ENCODE results near the gene APOBEC3G.
A peak's percentile ranks its signal among the peaks of the same experiment; 100 is the strongest.
"Not testable (repeated sequence)": the region's sequence is repeated elsewhere in the genome, so short reads cannot be mapped to it uniquely, and the experiment has no call there.

Gene APOBEC3G

GRCh38 chr22:39077026-39077840 is at the start of gene APOBEC3G:
Gene APOBEC3G (plus strand): TSS chr22:39077275. CDS start chr22:39077362, 87 bp downstream.
- peak; percentile 19 for DNase-seq

- no peak for DNase-seq
These were observed 49.4 kb upstream of the APOBEC3G start for GRCh38 chr22:39027717-39028116.

- DNase-seq, result no peak
These were observed 48.8 kb upstream of the APOBEC3G start for GRCh38 chr22:39028281-39028680.

GRCh38 chr22:39029227-39029626 is 47.8 kb upstream of the APOBEC3G start:
- DNase-seq, result no peak

- DNase-seq, result no peak
These were observed 46.4 kb upstream of the APOBEC3G start for GRCh38 chr22:39030705-39031104.

GRCh38 chr22:39031434-39032295 is 45.4 kb upstream of the APOBEC3G start:
- DNase-seq, result not testable (repeated sequence)

- DNase-seq, result not testable (repeated sequence)
These were observed 40.0 kb upstream of the APOBEC3G start for GRCh38 chr22:39037071-39037470.

GRCh38 chr22:39039306-39040126 is 37.6 kb upstream of the APOBEC3G start:
- no peak for DNase-seq

- DNase-seq, result not testable (repeated sequence)
These were observed 36.9 kb upstream of the APOBEC3G start for GRCh38 chr22:39040155-39040537.

GRCh38 chr22:39040538-39041296 is 36.4 kb upstream of the APOBEC3G start, which contains the start of gene APOBEC3F:
Gene APOBEC3F (plus strand): TSS chr22:39040864. CDS start chr22:39040961, 97 bp downstream.
- peak; percentile 44 for DNase-seq

- no peak for DNase-seq
These were observed 35.2 kb upstream of the APOBEC3G start for GRCh38 chr22:39041908-39042307.

- not testable (repeated sequence) for DNase-seq
These were observed 34.0 kb upstream of the APOBEC3G start for GRCh38 chr22:39043063-39043462.

GRCh38 chr22:39045136-39045535 is 31.9 kb upstream of the APOBEC3G start:
- DNase-seq, result not testable (repeated sequence)

- not testable (repeated sequence) for DNase-seq
These were observed 27.6 kb upstream of the APOBEC3G start for GRCh38 chr22:39049486-39049885.

- not testable (repeated sequence) for DNase-seq
These were observed 25.1 kb upstream of the APOBEC3G start for GRCh38 chr22:39051844-39052495.

- DNase-seq, result no peak
These were observed 21.4 kb upstream of the APOBEC3G start for GRCh38 chr22:39055658-39056057.

GRCh38 chr22:39061290-39061689 is 15.8 kb upstream of the APOBEC3G start:
- DNase-seq, result not testable (repeated sequence)

- DNase-seq, result not testable (repeated sequence)
These were observed 15.1 kb upstream of the APOBEC3G start for GRCh38 chr22:39061951-39062350.

GRCh38 chr22:39063904-39064303 is 13.2 kb upstream of the APOBEC3G start:
- DNase-seq, result not testable (repeated sequence)

GRCh38 chr22:39066442-39067276 is 10.4 kb upstream of the APOBEC3G start:
- not testable (repeated sequence) for DNase-seq
